Liver (tissue), 9 donors: Measurements from ENCODE around the gene PDXK. TPM values are rescaled to one million over a fixed set of nuclear protein-coding genes. Genes with fewer than 3 reads are reported as not detected.
A peak's percentile ranks its signal among the peaks of the same experiment; 100 is the strongest.

Source experiments
- DNase-seq: peaks from one replicate; pipeline ENCODE4 v3.0.0-alpha.2; 2017; ENCODE audit warnings: low spot score
- H3K27ac ChIP-seq, 2 donors: one replicate each; pipeline ENCODE4 v1.7.0; 2013; ENCODE audit warnings: inconsistent platforms in 2 of 2, low read length in 2 of 2, control low read depth in 1 of 2, low read depth in 1 of 2, mild to moderate bottlenecking in 1 of 2
- H3K27me3 ChIP-seq, 4 donors: one replicate each; pipeline versions ENCODE4 v1.6.1 to v1.7.0; 2013; ENCODE audit warnings: low read length in 3 of 4, inconsistent platforms in 1 of 4, mild to moderate bottlenecking in 1 of 4, moderate library complexity in 1 of 4; ENCODE audit not compliant: control insufficient read depth in 4 of 4, insufficient read depth in 4 of 4
- H3K36me3 ChIP-seq, 4 donors: one replicate each; pipeline versions ENCODE4 v1.6.1 to v1.7.0; 2013; ENCODE audit warnings: low read length in 3 of 4, mild to moderate bottlenecking in 3 of 4, low read depth in 1 of 4, moderate library complexity in 1 of 4; ENCODE audit not compliant: control insufficient read depth in 4 of 4, insufficient read depth in 3 of 4
- H3K4me1 ChIP-seq, 4 donors: one replicate each; pipeline versions ENCODE4 v1.6.1 to v1.7.0; 2013; ENCODE audit warnings: low read length in 3 of 4, mild to moderate bottlenecking in 3 of 4, moderate library complexity in 1 of 4; ENCODE audit not compliant: control insufficient read depth in 4 of 4, insufficient read depth in 4 of 4
- H3K4me3 ChIP-seq, 3 donors: one replicate each; pipeline versions ENCODE4 v1.6.1 to v1.7.0; 2013; ENCODE audit warnings: low read length in 3 of 3, control low read depth in 1 of 3, low read depth in 1 of 3, mild to moderate bottlenecking in 1 of 3
- H3K9ac ChIP-seq, 2 donors: one replicate each; pipeline ENCODE4 v1.7.0; 2013; ENCODE audit warnings: low read length in 2 of 2, mild to moderate bottlenecking in 2 of 2, moderate library complexity in 2 of 2, control low read depth in 1 of 2, low read depth in 1 of 2
- H3K9me3 ChIP-seq, 4 donors: one replicate each; pipeline versions ENCODE4 v1.6.1 to v1.7.0; 2013; ENCODE audit warnings: low read length in 3 of 4; ENCODE audit not compliant: control insufficient read depth in 4 of 4
- CTCF ChIP-seq: fragments of 150-350 bp; IDR thresholded peaks from 2 replicates; pipeline ENCODE4 v1.5.1; 2017; ENCODE audit warnings: improper control_type of control experiment, low read depth, low read length; ENCODE audit not compliant: missing input control
- EGR1 ChIP-seq, 2 donors: IDR thresholded peaks; 2 replicates each; pipeline ENCODE4 v1.6.1; 2016 to 2018; ENCODE audit warnings: antibody characterized with exemption in 2 of 2, low read depth in 2 of 2
- FOXA1 ChIP-seq: IDR thresholded peaks from 2 replicates; pipeline ENCODE4 v1.6.1; 2016; ENCODE audit warnings: antibody characterized with exemption
- FOXA2 ChIP-seq: IDR thresholded peaks from 2 replicates; pipeline ENCODE4 v1.6.1; 2016; ENCODE audit warnings: antibody characterized with exemption
- GABPA ChIP-seq, 2 donors: IDR thresholded peaks in 1 of 2; conservative IDR thresholded peaks in 1 of 2; 2 replicates each; pipeline ENCODE4 v1.6.1; 2016; ENCODE audit warnings: antibody characterized with exemption in 2 of 2, mild to moderate bottlenecking in 1 of 2, moderate library complexity in 1 of 2
- HNF4A ChIP-seq, 2 donors: conservative IDR thresholded peaks; 2 replicates each; pipeline ENCODE4 v1.6.1; 2016; ENCODE audit warnings: antibody characterized with exemption in 2 of 2, mild to moderate bottlenecking in 2 of 2
- HNF4G ChIP-seq: IDR thresholded peaks from 2 replicates; pipeline ENCODE4 v1.6.1; 2016; ENCODE audit warnings: antibody characterized with exemption
- JUND ChIP-seq, 2 donors: IDR thresholded peaks; 2 replicates each; pipeline ENCODE4 v1.6.1; 2016; ENCODE audit warnings: antibody characterized with exemption in 2 of 2
- NR2F2 ChIP-seq: IDR thresholded peaks from 2 replicates; pipeline ENCODE4 v1.6.1; 2016; ENCODE audit warnings: antibody characterized with exemption
- RAD21 ChIP-seq, 2 donors: IDR thresholded peaks; 2 replicates each; pipeline ENCODE4 v1.6.1; 2016; ENCODE audit warnings: antibody characterized with exemption in 2 of 2, mild to moderate bottlenecking in 2 of 2
- REST ChIP-seq: IDR thresholded peaks from 2 replicates; pipeline ENCODE4 v1.6.1; 2016; ENCODE audit warnings: antibody characterized with exemption, mild to moderate bottlenecking
- TAF1 ChIP-seq: conservative IDR thresholded peaks from 2 replicates; pipeline ENCODE4 v1.6.1; 2016; ENCODE audit warnings: antibody characterized with exemption, mild to moderate bottlenecking
- WGBS: extraction: QIAGEN DNeasy Blood & Tissue Kit; methylation state at CpG from one replicate; pipeline ENCODE4 v1.1.7; 2013; 5-methylcytosine and 5-hydroxymethylcytosine counted together
- polyA plus RNA-seq, 2 donors: library from polyadenylated mRNA; stranded (reverse) in 1 of 2; unstranded in 1 of 2; fragments of 200-250 nt in 1 of 2; fragments of >200 nt in 1 of 2; fragmentation: Nextera tagmentation in 1 of 2; extraction: Ambion mirVana in 1 of 2; gene quantifications; one replicate each; pipeline versions ENCODE4 v1.2.1 to v1.2.3, GENCODE V29; 2013 to 2015
- total RNA-seq, 2 donors: library from RNA; depleted of rRNA; stranded (reverse); fragments of >200 nt; gene quantifications; one replicate each; pipeline ENCODE4 v1.2.3, GENCODE V29; 2014
- TF ChIP-seq, protein P1 (sequence below): IDR thresholded peaks from 2 replicates; pipeline ENCODE4 v1.6.1; 2016; ENCODE audit warnings: antibody characterized with exemption
- donor health status: healthy.
- donor health status: healthy.
- donor health status: healthy.
- donor health status: healthy.
- donor health status: healthy.

Gene PDXK
- total and polyA plus RNA-seq, 4 donors: 20.5 to 104 (median 34.9) TPM

GRCh38 chr21:43789276-43790009, 70.5 kb downstream of the PDXK start, which contains the start of gene RRP1 (continued):
- TF ChIP-seq CTCF: peak; percentile 100
- no peak for TF ChIP-seq FOXA2
- TF ChIP-seq JUND (IDR thresholded peaks at IDR 0.05): no peak
- no peak for TF ChIP-seq NR2F2
- no peak for TF ChIP-seq HNF4G
- TF ChIP-seq, protein P1, sequence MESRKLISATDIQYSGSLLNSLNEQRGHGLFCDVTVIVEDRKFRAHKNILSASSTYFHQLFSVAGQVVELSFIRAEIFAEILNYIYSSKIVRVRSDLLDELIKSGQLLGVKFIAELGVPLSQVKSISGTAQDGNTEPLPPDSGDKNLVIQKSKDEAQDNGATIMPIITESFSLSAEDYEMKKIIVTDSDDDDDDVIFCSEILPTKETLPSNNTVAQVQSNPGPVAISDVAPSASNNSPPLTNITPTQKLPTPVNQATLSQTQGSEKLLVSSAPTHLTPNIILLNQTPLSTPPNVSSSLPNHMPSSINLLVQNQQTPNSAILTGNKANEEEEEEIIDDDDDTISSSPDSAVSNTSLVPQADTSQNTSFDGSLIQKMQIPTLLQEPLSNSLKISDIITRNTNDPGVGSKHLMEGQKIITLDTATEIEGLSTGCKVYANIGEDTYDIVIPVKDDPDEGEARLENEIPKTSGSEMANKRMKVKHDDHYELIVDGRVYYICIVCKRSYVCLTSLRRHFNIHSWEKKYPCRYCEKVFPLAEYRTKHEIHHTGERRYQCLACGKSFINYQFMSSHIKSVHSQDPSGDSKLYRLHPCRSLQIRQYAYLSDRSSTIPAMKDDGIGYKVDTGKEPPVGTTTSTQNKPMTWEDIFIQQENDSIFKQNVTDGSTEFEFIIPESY: no peak
- no peak for TF ChIP-seq TAF1

GRCh38 chr21:43790010-43790524, 71.1 kb downstream of the PDXK start:
- Histone ChIP-seq H3K36me3 (peaks cover 3 to 25% (median 8%) of the 10 kb centered on the region in 4 donors), H3K9me3 (no peaks in the 10 kb centered on the region), H3K4me3 (peak overlapping the region; percentile 53 to 92 (median 74)), H3K27ac (peak overlapping the region in 1 of 2 donors; percentile 0), H3K27me3 (no peaks in the 10 kb centered on the region), H3K4me1 (peaks cover 0 to 12% (median 10%) of the 10 kb centered on the region in 4 donors), H3K9ac (peak overlapping the region; percentile 58 to 64)
- TF ChIP-seq HNF4A (conservative IDR thresholded peaks at IDR 0.05) (no peak), GABPA (IDR thresholded peaks at IDR 0.05 in 1 of 2, conservative IDR thresholded peaks at IDR 0.05 in 1 of 2) (no peak), JUND (IDR thresholded peaks at IDR 0.05) (no peak)
- TF ChIP-seq, protein P1: no peak
- 13% methylated on average over 13 of the region's 13 CpGs for WGBS
- no peak for DNase-seq

DNA sequence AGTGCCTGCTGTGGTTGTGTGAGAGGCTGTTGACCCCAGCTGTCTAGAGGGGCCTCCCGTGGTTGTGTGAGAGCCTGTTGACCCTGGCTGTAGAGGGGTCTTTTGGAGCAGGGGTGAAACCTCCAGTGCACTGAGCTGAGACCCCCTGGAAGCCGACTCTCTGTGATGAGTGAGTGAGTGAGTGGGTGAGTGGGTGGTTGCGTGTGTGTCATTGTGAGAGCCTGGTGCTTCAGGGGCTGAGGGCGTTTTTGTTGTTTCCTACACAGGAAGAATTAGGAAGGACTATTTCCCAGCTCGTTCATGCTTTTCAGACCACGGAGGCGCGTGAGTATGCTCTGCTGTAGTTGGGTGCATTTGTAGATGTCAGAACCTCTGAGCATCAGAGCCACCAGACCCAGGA, 73.5 kb downstream of the PDXK start:
- Histone ChIP-seq H3K4me3 (no peak overlapping the region), H3K36me3 (peaks cover 7 to 43% (median 16%) of the 10 kb centered on the region in 4 donors)
- WGBS: 92% methylated on average over 8 of the region's 8 CpGs

More for the DNA sequence above, 73.5 kb downstream of the PDXK start:
- Histone ChIP-seq H3K9me3 (no peaks in the 10 kb centered on the region), H3K27me3 (no peaks in the 10 kb centered on the region), H3K27ac (no peak overlapping the region), H3K4me1 (peaks cover 0 to 12% (median 10%) of the 10 kb centered on the region in 4 donors), H3K9ac (no peak overlapping the region)
- no peak for TF ChIP-seq EGR1 (IDR thresholded peaks at IDR 0.05; ENCODE audit: low read depth in 2 of 2)
- no peak for TF ChIP-seq REST
- no peak for TF ChIP-seq GABPA (IDR thresholded peaks at IDR 0.05 in 1 of 2, conservative IDR thresholded peaks at IDR 0.05 in 1 of 2)
- TF ChIP-seq RAD21 (IDR thresholded peaks at IDR 0.05): no peak
- TF ChIP-seq FOXA1: no peak
- TF ChIP-seq HNF4A (conservative IDR thresholded peaks at IDR 0.05): no peak
- no peak for TF ChIP-seq FOXA2
- no peak for DNase-seq
